ENCODE measurements around the gene DHFR. TPM values are rescaled to one million over a fixed set of nuclear protein-coding genes. Genes with fewer than 3 reads are reported as not detected.

Gene DHFR
- 44.3 and 61.3 TPM in 2 replicates for polyA plus RNA-seq (2011; rRNA removed)
- polyA plus RNA-seq (2012; cell fraction: cytosol; rRNA removed), result 35.0 and 39.0 TPM in 2 replicates
- polyA plus RNA-seq (2012; cell fraction: nucleus; rRNA removed), result 12.8 and 19.0 TPM in 2 replicates
- polyA plus RNA-seq (2017; fragmentation: RNase III; extraction: RNeasy Plus Mini Kit Qiagen cat#74134 plus additional on column Dnase treatment), result 87.0 to 99.4 TPM (median 91.1 TPM) in 3 replicates
- 25.1 and 40.2 TPM in 2 replicates for polyA minus RNA-seq (2011; rRNA and poly(A)+ RNA removed)

DNA sequence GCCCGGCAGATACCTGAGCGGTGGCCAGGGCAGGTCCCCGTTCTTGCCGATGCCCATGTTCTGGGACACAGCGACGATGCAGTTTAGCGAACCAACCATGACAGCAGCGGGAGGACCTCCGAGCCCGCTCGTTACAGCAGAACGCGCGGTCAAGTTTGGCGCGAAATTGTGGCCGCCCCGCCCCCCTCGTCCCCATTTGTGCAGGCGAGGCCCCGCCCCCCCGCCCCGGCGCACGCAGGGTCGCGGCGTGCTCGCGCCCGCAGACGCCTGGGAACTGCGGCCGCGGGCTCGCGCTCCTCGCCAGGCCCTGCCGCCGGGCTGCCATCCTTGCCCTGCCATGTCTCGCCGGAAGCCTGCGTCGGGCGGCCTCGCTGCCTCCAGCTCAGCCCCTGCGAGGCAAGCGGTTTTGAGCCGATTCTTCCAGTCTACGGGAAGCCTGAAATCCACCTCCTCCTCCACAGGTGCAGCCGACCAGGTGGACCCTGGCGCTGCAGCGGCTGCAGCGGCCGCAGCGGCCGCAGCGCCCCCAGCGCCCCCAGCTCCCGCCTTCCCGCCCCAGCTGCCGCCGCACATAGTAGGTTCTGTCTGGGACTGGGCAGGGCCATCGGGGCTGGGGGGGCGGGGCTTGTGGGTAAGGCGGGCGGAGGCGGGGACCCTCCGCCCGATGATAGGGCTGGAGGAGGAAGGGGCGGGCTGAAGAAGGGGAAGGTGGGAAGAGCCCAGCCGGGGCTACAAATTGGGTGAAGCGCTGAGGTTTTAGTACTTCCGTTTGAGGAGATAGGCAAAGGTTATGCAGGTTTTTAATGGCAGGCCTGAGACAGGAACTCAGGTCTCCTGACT is at the start of gene DHFR, which contains the start of gene MSH3:
DHFR (minus strand) TSS at position 593 of the 840 bp plus-strand sequence; CDS start at position 99, 494 bp downstream.
MSH3 (plus strand) TSS at position 262 of the 840 bp plus-strand sequence; CDS start at position 338, 76 bp downstream.
- CTCF ChIA-PET, result interaction anchor here (0.7 to 1.3 kb wide), 2 partner anchors 13 to 166 kb away, joined by 3 to 4 read pairs; partner anchors contain the start of gene FAM151B
- 2% methylated on average over 4 of the region's 74 CpGs for WGBS (ENCODE audit: missing lambda C conversion rate)
- H3K27ac ChIP-seq, result peak within 1 kb of the TSS; percentile 96 to 98
- H3K4me3 ChIP-seq, result peak within 1 kb of the TSS; percentile 78
- H3K4me1 ChIP-seq, result peaks cover 10% of the 10 kb centered on the region; the same call in 1 of the 3 replicates
- FAIRE-seq (no peak), ATAC-seq (peak; percentile 74 to 90), DNase-seq (ENCODE audit: low read depth in 1 of 2, low spot score in 1 of 2) (peak; percentile 85 to 94)
- H3K4me2 ChIP-seq, result peak within 1 kb of the TSS; percentile 76
- TF ChIP-seq KDM5A (IDR thresholded peaks at IDR 0.05) (peak; percentile 54), RAD21 (conservative IDR thresholded peaks at IDR 0.05 in 1 of 2, IDR thresholded peaks at IDR 0.05 in 1 of 2) (peak in 1 of 2 experiments; percentile 19; a peak in 1 of 5 replicates), FOSL2 (IDR thresholded peaks at IDR 0.05) (no peak), FOSL2 (CRISPR knock-in tag; IDR thresholded peaks at IDR 0.05) (no peak), HOXB13 (CRISPR knock-in tag; IDR thresholded peaks at IDR 0.05; ENCODE audit: low read depth) (no peak), KDM1A (IDR thresholded peaks at IDR 0.05; ENCODE audit: low read depth) (no peak), POLR2A (IDR thresholded peaks at IDR 0.05; ENCODE audit: low read length) (peak; percentile 79), PHF8 (IDR thresholded peaks at IDR 0.05; ENCODE audit: borderline replicate concordance, low read depth) (peak; percentile 90), CBX2 (IDR thresholded peaks at IDR 0.05; ENCODE audit: borderline replicate concordance, low read depth) (no peak), JUN (IDR thresholded peaks at IDR 0.05) (peak; percentile 74 to 90), RARB (CRISPR knock-in tag; IDR thresholded peaks at IDR 0.05) (no peak), CEBPB (IDR thresholded peaks at IDR 0.05) (no peak), NR3C1 (IDR thresholded peaks at IDR 0.05) (no peak)
- TF ChIP-seq, protein P1, sequence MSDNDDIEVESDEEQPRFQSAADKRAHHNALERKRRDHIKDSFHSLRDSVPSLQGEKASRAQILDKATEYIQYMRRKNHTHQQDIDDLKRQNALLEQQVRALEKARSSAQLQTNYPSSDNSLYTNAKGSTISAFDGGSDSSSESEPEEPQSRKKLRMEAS (IDR thresholded peaks at IDR 0.05), result peak; percentile 41
- TF ChIP-seq, protein P2, sequence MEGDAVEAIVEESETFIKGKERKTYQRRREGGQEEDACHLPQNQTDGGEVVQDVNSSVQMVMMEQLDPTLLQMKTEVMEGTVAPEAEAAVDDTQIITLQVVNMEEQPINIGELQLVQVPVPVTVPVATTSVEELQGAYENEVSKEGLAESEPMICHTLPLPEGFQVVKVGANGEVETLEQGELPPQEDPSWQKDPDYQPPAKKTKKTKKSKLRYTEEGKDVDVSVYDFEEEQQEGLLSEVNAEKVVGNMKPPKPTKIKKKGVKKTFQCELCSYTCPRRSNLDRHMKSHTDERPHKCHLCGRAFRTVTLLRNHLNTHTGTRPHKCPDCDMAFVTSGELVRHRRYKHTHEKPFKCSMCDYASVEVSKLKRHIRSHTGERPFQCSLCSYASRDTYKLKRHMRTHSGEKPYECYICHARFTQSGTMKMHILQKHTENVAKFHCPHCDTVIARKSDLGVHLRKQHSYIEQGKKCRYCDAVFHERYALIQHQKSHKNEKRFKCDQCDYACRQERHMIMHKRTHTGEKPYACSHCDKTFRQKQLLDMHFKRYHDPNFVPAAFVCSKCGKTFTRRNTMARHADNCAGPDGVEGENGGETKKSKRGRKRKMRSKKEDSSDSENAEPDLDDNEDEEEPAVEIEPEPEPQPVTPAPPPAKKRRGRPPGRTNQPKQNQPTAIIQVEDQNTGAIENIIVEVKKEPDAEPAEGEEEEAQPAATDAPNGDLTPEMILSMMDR (IDR thresholded peaks at IDR 0.05), result peak; percentile 31
- TF ChIP-seq, protein P3, sequence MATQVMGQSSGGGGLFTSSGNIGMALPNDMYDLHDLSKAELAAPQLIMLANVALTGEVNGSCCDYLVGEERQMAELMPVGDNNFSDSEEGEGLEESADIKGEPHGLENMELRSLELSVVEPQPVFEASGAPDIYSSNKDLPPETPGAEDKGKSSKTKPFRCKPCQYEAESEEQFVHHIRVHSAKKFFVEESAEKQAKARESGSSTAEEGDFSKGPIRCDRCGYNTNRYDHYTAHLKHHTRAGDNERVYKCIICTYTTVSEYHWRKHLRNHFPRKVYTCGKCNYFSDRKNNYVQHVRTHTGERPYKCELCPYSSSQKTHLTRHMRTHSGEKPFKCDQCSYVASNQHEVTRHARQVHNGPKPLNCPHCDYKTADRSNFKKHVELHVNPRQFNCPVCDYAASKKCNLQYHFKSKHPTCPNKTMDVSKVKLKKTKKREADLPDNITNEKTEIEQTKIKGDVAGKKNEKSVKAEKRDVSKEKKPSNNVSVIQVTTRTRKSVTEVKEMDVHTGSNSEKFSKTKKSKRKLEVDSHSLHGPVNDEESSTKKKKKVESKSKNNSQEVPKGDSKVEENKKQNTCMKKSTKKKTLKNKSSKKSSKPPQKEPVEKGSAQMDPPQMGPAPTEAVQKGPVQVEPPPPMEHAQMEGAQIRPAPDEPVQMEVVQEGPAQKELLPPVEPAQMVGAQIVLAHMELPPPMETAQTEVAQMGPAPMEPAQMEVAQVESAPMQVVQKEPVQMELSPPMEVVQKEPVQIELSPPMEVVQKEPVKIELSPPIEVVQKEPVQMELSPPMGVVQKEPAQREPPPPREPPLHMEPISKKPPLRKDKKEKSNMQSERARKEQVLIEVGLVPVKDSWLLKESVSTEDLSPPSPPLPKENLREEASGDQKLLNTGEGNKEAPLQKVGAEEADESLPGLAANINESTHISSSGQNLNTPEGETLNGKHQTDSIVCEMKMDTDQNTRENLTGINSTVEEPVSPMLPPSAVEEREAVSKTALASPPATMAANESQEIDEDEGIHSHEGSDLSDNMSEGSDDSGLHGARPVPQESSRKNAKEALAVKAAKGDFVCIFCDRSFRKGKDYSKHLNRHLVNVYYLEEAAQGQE (IDR thresholded peaks at IDR 0.05), result no peak
- TF ChIP-seq, protein P4, sequence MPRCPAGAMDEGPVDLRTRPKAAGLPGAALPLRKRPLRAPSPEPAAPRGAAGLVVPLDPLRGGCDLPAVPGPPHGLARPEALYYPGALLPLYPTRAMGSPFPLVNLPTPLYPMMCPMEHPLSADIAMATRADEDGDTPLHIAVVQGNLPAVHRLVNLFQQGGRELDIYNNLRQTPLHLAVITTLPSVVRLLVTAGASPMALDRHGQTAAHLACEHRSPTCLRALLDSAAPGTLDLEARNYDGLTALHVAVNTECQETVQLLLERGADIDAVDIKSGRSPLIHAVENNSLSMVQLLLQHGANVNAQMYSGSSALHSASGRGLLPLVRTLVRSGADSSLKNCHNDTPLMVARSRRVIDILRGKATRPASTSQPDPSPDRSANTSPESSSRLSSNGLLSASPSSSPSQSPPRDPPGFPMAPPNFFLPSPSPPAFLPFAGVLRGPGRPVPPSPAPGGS (IDR thresholded peaks at IDR 0.05), result peak; percentile 91; the same call in 2 of the 3 replicates
- POLR2A ChIA-PET, result interaction anchor here (0.7 to 1.9 kb wide), 4 partner anchors 10 to 173 kb away, joined by 3 to 8 read pairs (median 6); no protein-coding TSS in a partner anchor
- H3K9me3 ChIP-seq, result no peaks in the 10 kb centered on the region

Measured in A549 (cell line).